ENCODE results near the gene MAB21L1.

MAB21L1 gene

GRCh38 chr13:35475212-35475959 lies 1.1 kb downstream of the MAB21L1 start:
- Histone ChIP-seq H3K27me3 (ENCODE audit: low read depth) (no peaks in the 10 kb centered on the region), H3K9me3 (0 out of 2 replicates have a peak, but pooled peaks cover 2% of the 10 kb centered on the region), H3K36me3 (replicated peaks) (no peaks in the 10 kb centered on the region), H3K4me3 (peak overlapping the region; percentile 45), H3K4me1 (peaks cover 28% of the 10 kb centered on the region)
- DNase-seq (ENCODE audit: low spot score in 2 of 2): peak; percentile 42 to 72
- in situ Hi-C loops (cut with MboI; ENCODE audit: low sequenced_read_pairs): no loop called here

- Histone ChIP-seq H3K27me3 (ENCODE audit: low read depth) (no peaks in the 10 kb centered on the region), H3K36me3 (replicated peaks) (no peaks in the 10 kb centered on the region)
Observed at GRCh38 chr13:35474496-35475211, 1.8 kb downstream of the MAB21L1 start.

GRCh38 chr13:35473802-35474201 lies 2.7 kb downstream of the MAB21L1 start:
- in situ Hi-C loops (cut with MboI; ENCODE audit: low sequenced_read_pairs): no loop called here
- peaks cover 18% of the 10 kb centered on the region for H3K4me1 ChIP-seq

More at GRCh38 chr13:35474496-35475211, 1.8 kb downstream of the MAB21L1 start:
- H3K4me1 ChIP-seq: peaks cover 25% of the 10 kb centered on the region
- 0 out of 2 replicates have a peak, but pooled peaks cover 2% of the 10 kb centered on the region for H3K9me3 ChIP-seq
- DNase-seq (ENCODE audit: low spot score in 2 of 2): no peak
- H3K4me3 ChIP-seq: peak overlapping the region; percentile 45
- in situ Hi-C loops (cut with MboI; ENCODE audit: low sequenced_read_pairs): no loop called here

GRCh38 chr13:35473206-35473775 lies 3.2 kb downstream of the MAB21L1 start:
- no peak overlapping the region for H3K4me3 ChIP-seq
- in situ Hi-C loops (cut with MboI; ENCODE audit: low sequenced_read_pairs): no loop called here
- no peaks in the 10 kb centered on the region for H3K36me3 ChIP-seq (replicated peaks)
- H3K4me1 ChIP-seq: peaks cover 17% of the 10 kb centered on the region
- H3K27me3 ChIP-seq (ENCODE audit: low read depth): no peaks in the 10 kb centered on the region
- DNase-seq (ENCODE audit: low spot score in 2 of 2): no peak
- 0 out of 2 replicates have a peak, but pooled peaks cover 2% of the 10 kb centered on the region for H3K9me3 ChIP-seq

More at GRCh38 chr13:35473802-35474201, 2.7 kb downstream of the MAB21L1 start:
- H3K36me3 ChIP-seq (replicated peaks): no peaks in the 10 kb centered on the region
- H3K4me3 ChIP-seq: no peak overlapping the region; the same call in 1 of the 2 replicates
- no peaks in the 10 kb centered on the region for H3K27me3 ChIP-seq (ENCODE audit: low read depth)
- 0 out of 2 replicates have a peak, but pooled peaks cover 2% of the 10 kb centered on the region for H3K9me3 ChIP-seq
- no peak for DNase-seq (ENCODE audit: low spot score in 2 of 2)

- H3K4me3 ChIP-seq: no peak overlapping the region
- H3K4me1 ChIP-seq: peaks cover 17% of the 10 kb centered on the region
- no peaks in the 10 kb centered on the region for H3K36me3 ChIP-seq (replicated peaks)
- 0 out of 2 replicates have a peak, but pooled peaks cover 2% of the 10 kb centered on the region for H3K9me3 ChIP-seq
- no peaks in the 10 kb centered on the region for H3K27me3 ChIP-seq (ENCODE audit: low read depth)
- in situ Hi-C loops (cut with MboI; ENCODE audit: low sequenced_read_pairs): no loop called here
- DNase-seq (ENCODE audit: low spot score in 2 of 2): no peak
Observed at GRCh38 chr13:35472323-35472881, 4.1 kb downstream of the MAB21L1 start.

- no peaks in the 10 kb centered on the region for H3K27me3 ChIP-seq (ENCODE audit: low read depth)
- H3K4me1 ChIP-seq: peaks cover 17% of the 10 kb centered on the region
- H3K9me3 ChIP-seq: 0 out of 2 replicates have a peak, but pooled peaks cover 2% of the 10 kb centered on the region
- no peak for DNase-seq (ENCODE audit: low spot score in 2 of 2)
- no peaks in the 10 kb centered on the region for H3K36me3 ChIP-seq (replicated peaks)
- no peak overlapping the region for H3K4me3 ChIP-seq
- in situ Hi-C loops (cut with MboI; ENCODE audit: low sequenced_read_pairs): no loop called here
Observed at GRCh38 chr13:35471706-35472322, 4.7 kb downstream of the MAB21L1 start.

GRCh38 chr13:35470671-35471661 lies 5.5 kb downstream of the MAB21L1 start:
- DNase-seq (ENCODE audit: low spot score in 2 of 2): no peak
- Histone ChIP-seq H3K27me3 (ENCODE audit: low read depth) (no peaks in the 10 kb centered on the region), H3K4me1 (peaks cover 16% of the 10 kb centered on the region), H3K9me3 (0 out of 2 replicates have a peak, but pooled peaks cover 2% of the 10 kb centered on the region), H3K36me3 (replicated peaks) (no peaks in the 10 kb centered on the region), H3K4me3 (no peak overlapping the region)
- in situ Hi-C loops (cut with MboI; ENCODE audit: low sequenced_read_pairs): no loop called here

- H3K36me3 ChIP-seq (replicated peaks): no peaks in the 10 kb centered on the region
- H3K27me3 ChIP-seq (ENCODE audit: low read depth): no peaks in the 10 kb centered on the region
- H3K4me3 ChIP-seq: no peak overlapping the region
- in situ Hi-C loops (cut with MboI; ENCODE audit: low sequenced_read_pairs): no loop called here
- peak; percentile 38 to 78 for DNase-seq (ENCODE audit: low spot score in 2 of 2)
- H3K4me1 ChIP-seq: peaks cover 13% of the 10 kb centered on the region
- H3K9me3 ChIP-seq: 0 out of 2 replicates have a peak, but pooled peaks cover 2% of the 10 kb centered on the region
Observed at GRCh38 chr13:35469806-35470525, 6.5 kb downstream of the MAB21L1 start.

- no peak for DNase-seq (ENCODE audit: low spot score in 2 of 2)
- Histone ChIP-seq H3K27me3 (ENCODE audit: low read depth) (no peaks in the 10 kb centered on the region), H3K9me3 (0 out of 2 replicates have a peak, but pooled peaks cover 2% of the 10 kb centered on the region), H3K4me1 (peaks cover 6% of the 10 kb centered on the region), H3K4me3 (no peak overlapping the region), H3K36me3 (replicated peaks) (no peaks in the 10 kb centered on the region)
- in situ Hi-C loops (cut with MboI; ENCODE audit: low sequenced_read_pairs): no loop called here
Observed at GRCh38 chr13:35468195-35468594, 8.3 kb downstream of the MAB21L1 start.

- in situ Hi-C loops (cut with MboI; ENCODE audit: low sequenced_read_pairs): no loop called here
- H3K27me3 ChIP-seq (ENCODE audit: low read depth): no peaks in the 10 kb centered on the region
- peaks cover 5% of the 10 kb centered on the region for H3K4me1 ChIP-seq
- DNase-seq (ENCODE audit: low spot score in 2 of 2): no peak
- H3K4me3 ChIP-seq: no peak overlapping the region
- no peaks in the 10 kb centered on the region for H3K9me3 ChIP-seq
- H3K36me3 ChIP-seq (replicated peaks): no peaks in the 10 kb centered on the region
Observed at GRCh38 chr13:35465371-35465770, 11.1 kb downstream of the MAB21L1 start.

GRCh38 chr13:35460061-35460460 lies 16.4 kb downstream of the MAB21L1 start:
- H3K4me3 ChIP-seq: no peak overlapping the region
- DNase-seq (ENCODE audit: low spot score in 2 of 2): no peak
- H3K27me3 ChIP-seq (ENCODE audit: low read depth): no peaks in the 10 kb centered on the region
- H3K9me3 ChIP-seq: no peaks in the 10 kb centered on the region
- H3K4me1 ChIP-seq: no peaks in the 10 kb centered on the region
- H3K36me3 ChIP-seq (replicated peaks): no peaks in the 10 kb centered on the region
- in situ Hi-C loops (cut with MboI; ENCODE audit: low sequenced_read_pairs): no loop called here

GRCh38 chr13:35457258-35457657 lies 19.2 kb downstream of the MAB21L1 start:
- DNase-seq (ENCODE audit: low spot score in 2 of 2): no peak
- no peak overlapping the region for H3K4me3 ChIP-seq
- no peaks in the 10 kb centered on the region for H3K4me1 ChIP-seq
- no peaks in the 10 kb centered on the region for H3K9me3 ChIP-seq
- H3K36me3 ChIP-seq (replicated peaks): no peaks in the 10 kb centered on the region
- H3K27me3 ChIP-seq (ENCODE audit: low read depth): no peaks in the 10 kb centered on the region
- in situ Hi-C loops (cut with MboI; ENCODE audit: low sequenced_read_pairs): no loop called here
